Left lung (tissue), 10 donors: ENCODE measurements around the gene AHRR. TPM values are rescaled to one million over a fixed set of nuclear protein-coding genes. Genes with fewer than 3 reads are reported as not detected.

Experiments
- ATAC-seq: fragments of 200-7000 bp; cut with Tn5 transposase; one replicate; pipeline ENCODE4 v1.9.1; 2020; ENCODE audit warnings: moderate library complexity
- DNase-seq, 4 donors: peaks; one replicate each; pipeline ENCODE4 v3.0.0-alpha.2; 2013 to 2020
- H3K27ac ChIP-seq, 2 donors: fragments of 200-600 bp; sonication (generic) in 1 of 2; one replicate each; pipeline versions ENCODE4 v1.5.0 to v1.8.0; 2020 to 2021
- H3K27me3 ChIP-seq, 2 donors: fragments of 200-600 bp; sonication (generic) in 1 of 2; one replicate each; pipeline versions ENCODE4 v1.5.0 to v1.8.0; 2020 to 2021
- H3K36me3 ChIP-seq, 2 donors: fragments of 200-600 bp; sonication (generic) in 1 of 2; one replicate each; pipeline versions ENCODE4 v1.5.0 to v1.8.0; 2020 to 2021
- H3K4me1 ChIP-seq, 2 donors: fragments of 200-600 bp; one replicate each; pipeline ENCODE4 v1.8.0; 2021
- H3K4me3 ChIP-seq, 2 donors: fragments of 200-600 bp; sonication (generic) in 1 of 2; one replicate each; pipeline versions ENCODE4 v1.5.0 to v1.8.0; 2020 to 2021; ENCODE audit warnings: mild to moderate bottlenecking in 1 of 2
- H3K9me3 ChIP-seq, 2 donors: fragments of 200-600 bp; sonication (generic) in 1 of 2; one replicate each; pipeline versions ENCODE4 v1.5.0 to v1.8.0; 2020 to 2021
- intact Hi-C, 2 donors: fragments of 100-400 bp; cut with DNase I; formaldehyde crosslinking; loops; one replicate each; pipeline versions ENCODE4 v1.11.2 to v1.14.2; 2022
- polyA plus RNA-seq, 6 donors: library from polyadenylated mRNA; unstranded; fragments of 120-200 nt; gene quantifications; one replicate each; pipeline ENCODE4 v1.2.1, GENCODE V29; 2013; ENCODE audit not compliant: insufficient read length in 6 of 6
- total RNA-seq, 2 donors: library from RNA; stranded (reverse); fragmentation: NEBNext Ultra II Directional; extraction: Animal tissue kit (Norgen Biotek cat#: 25700); gene quantifications; one replicate each; pipeline ENCODE4 v1.2.1, GENCODE V29; 2021
- TF ChIP-seq, protein P1 (sequence below), 2 donors: fragments of 200-600 bp; sonication (generic) in 1 of 2; IDR thresholded peaks; one replicate each; pipeline versions ENCODE4 v1.5.0 to v1.8.0; 2021; ENCODE audit warnings: antibody characterized with exemption in 2 of 2
- donor health status: DM: no; HTN: yes; CAD: no.
- donor health status: DM: no; HTN: no; CAD: no.

AHRR gene
- total and polyA plus RNA-seq, 8 donors = 0.32 to 8.4 (median 4.7) TPM

DNA sequence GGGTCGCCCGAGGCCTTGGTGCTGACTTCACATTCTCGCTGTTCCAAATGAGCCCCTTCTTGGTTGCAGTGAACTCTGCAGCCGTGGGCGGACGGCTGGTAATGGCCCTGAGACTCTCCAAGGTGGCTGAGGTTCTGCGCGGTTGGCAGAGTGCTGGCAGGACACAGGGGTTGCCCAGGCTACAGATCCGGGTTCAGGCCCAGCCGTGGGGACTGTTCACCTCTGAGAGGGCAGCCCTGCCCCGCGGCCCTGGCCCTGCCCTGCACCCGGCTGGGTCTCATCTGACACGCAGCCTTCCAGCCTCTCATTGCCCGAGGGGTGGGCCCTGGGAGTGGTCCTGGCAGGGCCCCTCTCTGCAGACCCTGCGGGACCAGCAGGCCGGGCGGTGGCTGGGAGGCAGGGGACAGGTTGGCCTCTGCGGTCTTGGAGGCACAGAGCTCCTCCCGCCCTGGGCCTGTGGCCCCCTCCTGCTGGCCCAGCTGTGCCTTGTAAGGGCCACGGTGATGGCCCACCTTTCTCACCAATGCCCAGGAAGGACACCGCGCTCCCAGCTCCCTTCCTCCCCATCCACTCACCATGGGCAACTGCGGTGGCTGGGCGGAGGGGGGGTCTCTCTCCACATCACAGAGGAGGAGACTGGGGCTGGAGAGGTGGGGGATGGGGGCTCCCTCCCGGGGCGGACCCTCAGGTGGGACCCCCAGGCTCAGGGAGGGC, 51.6 kb downstream of the AHRR start:
- Histone ChIP-seq H3K4me3 (peak overlapping the region in 1 of 2 donors; percentile 35), H3K27ac (peak overlapping the region in 1 of 2 donors; percentile 41), H3K36me3 (no peaks in the 10 kb centered on the region), H3K27me3 (peaks cover 11 to 27% of the 10 kb centered on the region in 2 donors), H3K9me3 (no peaks in the 10 kb centered on the region), H3K4me1 (peaks cover 0 to 44% of the 10 kb centered on the region in 2 donors)
- intact Hi-C loops = no loop called here
- ATAC-seq = no peak
- peak in 1 of 4 donors; percentile 78 for DNase-seq
- TF ChIP-seq, protein P1, sequence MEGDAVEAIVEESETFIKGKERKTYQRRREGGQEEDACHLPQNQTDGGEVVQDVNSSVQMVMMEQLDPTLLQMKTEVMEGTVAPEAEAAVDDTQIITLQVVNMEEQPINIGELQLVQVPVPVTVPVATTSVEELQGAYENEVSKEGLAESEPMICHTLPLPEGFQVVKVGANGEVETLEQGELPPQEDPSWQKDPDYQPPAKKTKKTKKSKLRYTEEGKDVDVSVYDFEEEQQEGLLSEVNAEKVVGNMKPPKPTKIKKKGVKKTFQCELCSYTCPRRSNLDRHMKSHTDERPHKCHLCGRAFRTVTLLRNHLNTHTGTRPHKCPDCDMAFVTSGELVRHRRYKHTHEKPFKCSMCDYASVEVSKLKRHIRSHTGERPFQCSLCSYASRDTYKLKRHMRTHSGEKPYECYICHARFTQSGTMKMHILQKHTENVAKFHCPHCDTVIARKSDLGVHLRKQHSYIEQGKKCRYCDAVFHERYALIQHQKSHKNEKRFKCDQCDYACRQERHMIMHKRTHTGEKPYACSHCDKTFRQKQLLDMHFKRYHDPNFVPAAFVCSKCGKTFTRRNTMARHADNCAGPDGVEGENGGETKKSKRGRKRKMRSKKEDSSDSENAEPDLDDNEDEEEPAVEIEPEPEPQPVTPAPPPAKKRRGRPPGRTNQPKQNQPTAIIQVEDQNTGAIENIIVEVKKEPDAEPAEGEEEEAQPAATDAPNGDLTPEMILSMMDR (IDR thresholded peaks at IDR 0.05) = no peak

DNA sequence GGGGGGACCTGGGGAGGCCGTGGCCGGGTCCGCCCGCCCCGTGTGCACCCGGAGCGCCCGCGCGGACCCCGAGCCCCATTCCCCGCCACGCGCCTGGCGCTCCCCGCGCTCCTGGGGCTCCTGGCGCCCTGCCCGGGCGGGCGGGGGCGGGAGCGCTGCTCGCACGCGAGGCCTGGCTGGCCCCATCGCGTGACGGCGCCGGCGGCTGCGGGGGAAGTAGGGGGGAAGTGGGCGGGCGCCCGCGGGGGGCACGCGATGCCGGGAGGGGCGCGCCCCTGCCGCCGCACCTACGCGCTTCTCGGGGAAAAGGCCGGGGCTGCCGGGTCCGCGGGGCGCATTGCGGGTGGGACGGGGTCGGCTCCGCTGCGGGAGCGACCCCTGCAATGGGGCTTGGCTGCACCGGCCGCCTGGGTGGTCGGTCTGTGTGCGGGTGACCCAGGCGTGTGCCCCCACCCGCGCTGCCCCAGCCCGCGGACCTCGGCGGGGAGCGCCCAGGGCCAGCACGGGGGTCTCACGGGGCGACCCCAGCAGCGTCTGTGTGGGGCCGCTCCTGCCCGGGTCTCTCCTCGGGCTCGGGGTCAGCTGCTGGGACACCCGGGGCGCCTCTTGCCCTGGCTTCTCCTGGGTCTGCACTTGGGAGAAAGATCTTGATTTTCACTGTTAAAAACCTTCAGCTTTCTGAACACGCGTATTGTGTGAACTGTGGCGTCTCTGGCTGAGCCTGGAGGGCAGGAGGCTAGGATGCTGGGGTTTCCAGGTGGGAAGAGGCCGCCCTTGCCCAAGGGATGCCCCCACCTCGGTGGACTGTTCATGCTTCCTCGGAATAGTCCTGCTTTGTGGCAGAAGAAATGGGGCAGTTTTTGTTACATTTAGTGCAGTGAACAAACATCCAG, 52.4 kb downstream of the AHRR start:
- Histone ChIP-seq H3K36me3 (no peaks in the 10 kb centered on the region), H3K4me3 (peak overlapping the region in 1 of 2 donors; percentile 35), H3K27me3 (peaks cover 11 to 27% of the 10 kb centered on the region in 2 donors), H3K4me1 (peaks cover 0 to 36% of the 10 kb centered on the region in 2 donors), H3K9me3 (no peaks in the 10 kb centered on the region), H3K27ac (peak overlapping the region in 1 of 2 donors; percentile 41)
- DNase-seq = peak in 3 of 4 donors; percentile 41 to 81 (median 74)
- intact Hi-C loops = no loop called here
- ATAC-seq = peak; percentile 14
- TF ChIP-seq, protein P1 (IDR thresholded peaks at IDR 0.05) = no peak

DNA sequence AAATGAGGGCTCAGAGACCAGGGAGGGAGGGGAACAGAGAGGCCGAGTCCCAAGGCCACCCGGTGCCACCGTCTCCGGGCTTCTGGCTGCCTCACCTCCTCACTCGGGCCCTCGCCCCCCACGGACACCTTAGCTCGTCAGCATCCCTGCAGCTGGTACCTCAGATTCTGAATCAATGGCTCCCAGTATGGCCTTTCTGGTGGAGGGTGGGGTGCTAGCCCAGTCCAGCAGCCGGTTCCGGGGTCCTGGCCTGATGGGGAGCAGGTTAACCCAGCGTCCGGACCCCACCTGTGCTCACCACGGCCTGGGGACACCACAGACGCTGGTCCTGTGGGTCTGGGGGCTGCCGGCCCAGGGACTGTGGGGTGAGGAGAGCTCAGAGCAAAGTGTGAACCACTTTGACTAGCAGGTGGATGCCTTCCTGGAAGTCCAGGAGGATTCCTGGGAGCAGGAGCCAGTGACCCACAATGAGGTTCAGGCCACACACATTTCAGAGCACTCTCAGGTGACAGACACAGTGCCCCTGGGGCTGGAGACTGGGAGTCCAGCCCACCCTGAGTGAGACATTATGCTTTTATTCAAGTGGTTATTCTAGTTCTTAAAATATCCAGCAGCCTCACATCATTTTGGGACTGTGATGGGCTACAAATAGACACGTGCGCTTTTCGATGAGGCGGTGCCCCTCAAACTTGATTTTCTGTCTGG, 53.3 kb downstream of the AHRR start:
- H3K27ac ChIP-seq = no peak overlapping the region
- H3K27me3 ChIP-seq = peaks cover 11 to 27% of the 10 kb centered on the region in 2 donors
- TF ChIP-seq, protein P1 (IDR thresholded peaks at IDR 0.05) = no peak
- peaks cover 0 to 29% of the 10 kb centered on the region in 2 donors for H3K4me1 ChIP-seq
- H3K9me3 ChIP-seq = no peaks in the 10 kb centered on the region
- H3K4me3 ChIP-seq = no peak overlapping the region
- intact Hi-C loops = no loop called here
- ATAC-seq (no peak), DNase-seq (peak in 1 of 4 donors; percentile 67)
- H3K36me3 ChIP-seq = no peaks in the 10 kb centered on the region

DNA sequence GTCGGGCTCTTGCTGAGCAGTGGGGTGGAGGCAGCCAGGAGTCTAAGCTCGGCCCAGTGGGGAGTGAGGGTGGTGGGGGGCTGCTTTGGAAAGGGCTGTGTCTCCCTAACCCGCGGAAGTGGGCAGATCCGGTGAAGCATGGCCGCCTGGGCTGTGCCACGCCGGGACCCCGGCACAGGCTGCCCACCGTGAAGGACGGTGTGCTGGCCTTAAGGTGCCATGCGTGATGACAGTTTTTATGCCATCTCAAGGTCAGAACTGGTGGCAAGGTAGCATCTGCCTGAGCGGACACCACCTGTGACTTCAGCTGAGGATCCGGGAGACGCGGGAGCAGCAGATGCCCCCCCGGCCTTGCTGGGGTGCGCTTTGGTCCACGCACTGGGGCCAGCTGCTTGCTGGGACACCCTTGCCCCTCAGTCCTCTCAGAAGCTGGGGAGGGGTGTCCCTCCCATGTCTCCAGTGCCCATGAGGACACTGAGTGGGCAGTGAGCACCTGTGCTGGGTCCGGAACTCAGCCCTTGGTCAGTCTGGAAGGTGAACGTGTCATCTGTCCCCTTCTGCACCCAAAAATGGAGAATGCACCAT, 53.9 kb downstream of the AHRR start:
- no peaks in the 10 kb centered on the region for H3K9me3 ChIP-seq
- H3K4me1 ChIP-seq = peaks cover 0 to 29% of the 10 kb centered on the region in 2 donors
- TF ChIP-seq, protein P1 (IDR thresholded peaks at IDR 0.05) = no peak
- H3K27me3 ChIP-seq = peaks cover 11 to 27% of the 10 kb centered on the region in 2 donors
- ATAC-seq = no peak
- H3K36me3 ChIP-seq = no peaks in the 10 kb centered on the region
- DNase-seq = peak in 1 of 4 donors; percentile 63
- H3K4me3 ChIP-seq = no peak overlapping the region
- intact Hi-C loops = no loop called here
- no peak overlapping the region for H3K27ac ChIP-seq
